ENCODE measurements around the gene MAEA.

The MAEA gene

DNA sequence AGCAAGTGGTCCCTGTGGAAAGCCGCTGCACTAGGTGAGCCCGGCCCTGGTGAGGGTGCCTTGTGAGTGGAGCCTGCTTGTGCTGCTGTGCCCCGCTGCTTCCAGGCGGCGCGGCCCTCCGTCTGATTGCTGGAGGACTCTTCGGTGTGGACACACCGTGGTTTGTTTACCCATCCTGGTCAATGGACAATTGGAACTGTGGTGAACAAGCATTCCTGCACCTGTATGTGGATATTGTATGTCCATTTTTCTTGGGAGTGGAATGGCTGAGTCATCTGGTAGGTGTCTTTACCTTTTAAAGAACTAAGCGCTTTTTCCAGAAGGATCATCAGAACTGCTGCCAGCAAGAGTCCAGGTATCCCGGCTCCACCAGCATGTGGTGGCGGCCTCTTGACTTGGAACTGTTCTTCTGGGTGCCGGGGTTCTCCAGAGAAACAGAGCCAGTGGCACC is 15.6 kb downstream of the MAEA start:
- no peak for DNase-seq

DNA sequence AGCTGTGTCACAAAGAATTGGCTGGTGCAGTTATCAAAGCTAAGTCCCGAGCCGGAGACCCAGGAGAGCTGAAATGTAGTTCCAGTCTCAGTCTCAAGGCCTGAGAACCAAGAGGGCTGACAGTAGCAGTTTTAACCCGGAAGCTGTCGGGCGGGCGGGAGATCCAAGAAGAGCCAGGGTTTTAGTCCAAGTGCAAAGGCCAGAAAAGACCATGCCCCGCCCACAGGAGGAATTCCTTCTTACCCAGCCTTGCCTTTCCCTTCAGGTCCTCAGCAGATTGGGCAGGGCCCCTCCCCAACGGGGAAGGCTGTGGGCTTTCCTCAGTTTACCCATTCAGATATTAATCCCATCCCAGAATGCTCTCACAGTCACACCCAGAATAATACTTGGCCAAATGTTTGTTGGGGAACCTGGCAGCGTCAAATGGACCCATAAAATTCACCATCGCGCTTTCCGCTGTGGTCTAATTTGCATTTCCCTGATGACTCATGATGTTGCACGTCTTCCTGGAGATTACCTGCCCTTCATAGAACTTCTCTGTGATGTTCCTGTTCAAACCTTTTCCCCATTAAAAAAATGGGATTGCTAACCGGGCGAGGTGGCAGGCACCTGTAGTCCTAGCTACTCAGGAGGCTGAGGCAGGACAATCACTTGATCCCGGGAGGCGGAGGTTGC is 16.2 kb downstream of the MAEA start:
- DNase-seq = peak; percentile 36

DNA sequence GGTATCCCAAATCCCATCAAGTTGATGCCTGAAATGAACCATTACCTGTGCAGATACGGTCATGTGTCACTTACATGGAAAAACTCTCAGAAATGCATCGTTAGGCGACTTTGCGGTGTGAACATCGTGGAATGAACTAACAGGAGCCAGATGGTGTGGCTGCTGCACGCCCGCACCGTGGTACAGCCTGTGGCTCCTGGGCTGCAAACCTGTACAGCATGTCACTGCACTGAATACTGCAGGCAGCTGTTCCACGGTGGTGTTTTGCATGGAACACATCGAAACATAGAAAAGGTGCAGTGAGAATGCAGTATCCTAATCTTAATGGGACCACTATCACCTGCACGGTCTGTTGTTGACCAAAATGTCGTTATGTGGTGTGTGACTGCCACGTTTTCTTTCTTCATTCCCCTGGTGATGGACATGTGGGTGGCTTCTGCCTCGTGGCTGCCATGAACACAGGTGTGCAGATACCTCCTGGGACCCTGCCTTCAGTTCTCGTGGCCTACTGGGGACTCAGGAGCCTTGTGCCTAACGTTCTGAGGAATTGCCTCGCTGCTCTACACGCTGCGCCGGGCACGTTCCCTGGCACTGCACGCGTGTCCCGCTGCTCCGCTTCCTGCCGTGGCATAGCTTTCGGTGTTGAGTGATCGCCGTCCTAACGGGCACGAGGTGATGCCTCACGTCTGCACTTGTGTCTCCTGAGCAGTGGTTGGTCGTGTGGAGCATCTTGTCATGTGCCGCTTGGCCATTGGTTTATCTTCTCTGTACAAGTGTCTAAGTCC is 18.5 kb downstream of the MAEA start:
- no peak for DNase-seq

DNA sequence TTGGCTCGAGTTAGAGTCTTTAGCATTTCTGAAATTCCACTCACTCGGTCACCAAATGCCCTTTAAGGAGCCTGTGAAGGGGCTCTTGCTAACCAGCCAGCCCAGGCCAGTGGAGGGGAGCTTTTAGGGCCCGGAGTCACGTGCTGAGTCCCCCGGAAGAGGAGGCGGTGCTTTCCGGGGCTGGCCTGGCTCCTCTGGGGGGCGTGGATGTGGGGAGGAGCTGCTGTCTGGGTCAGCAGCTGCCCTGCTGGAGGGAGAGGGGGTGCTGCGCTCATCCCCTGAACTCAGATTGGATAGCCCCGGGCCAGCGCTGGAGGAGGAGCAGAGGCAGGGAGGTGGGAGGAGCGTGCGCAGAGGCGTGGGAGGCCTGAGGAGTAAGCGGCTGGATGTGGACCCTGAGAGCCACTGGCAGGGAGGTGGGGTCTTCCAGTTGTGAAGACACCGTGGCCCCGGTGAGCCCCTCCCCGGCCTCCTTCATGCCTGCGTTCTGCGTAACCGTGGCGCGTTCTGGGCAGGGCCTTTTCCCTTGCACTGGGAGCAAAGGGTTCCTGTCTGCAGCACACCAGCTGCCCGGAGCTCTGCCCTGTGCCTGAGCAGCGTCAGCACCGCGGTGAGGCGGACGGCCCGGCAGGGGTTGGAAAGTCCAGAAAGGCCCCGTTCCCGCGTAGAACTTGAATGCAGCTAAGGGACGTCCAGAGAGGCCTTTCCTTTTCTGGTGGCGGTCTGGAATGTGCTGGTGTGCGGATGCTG is 19.7 kb downstream of the MAEA start:
- DNase-seq = peak; percentile 68

DNA sequence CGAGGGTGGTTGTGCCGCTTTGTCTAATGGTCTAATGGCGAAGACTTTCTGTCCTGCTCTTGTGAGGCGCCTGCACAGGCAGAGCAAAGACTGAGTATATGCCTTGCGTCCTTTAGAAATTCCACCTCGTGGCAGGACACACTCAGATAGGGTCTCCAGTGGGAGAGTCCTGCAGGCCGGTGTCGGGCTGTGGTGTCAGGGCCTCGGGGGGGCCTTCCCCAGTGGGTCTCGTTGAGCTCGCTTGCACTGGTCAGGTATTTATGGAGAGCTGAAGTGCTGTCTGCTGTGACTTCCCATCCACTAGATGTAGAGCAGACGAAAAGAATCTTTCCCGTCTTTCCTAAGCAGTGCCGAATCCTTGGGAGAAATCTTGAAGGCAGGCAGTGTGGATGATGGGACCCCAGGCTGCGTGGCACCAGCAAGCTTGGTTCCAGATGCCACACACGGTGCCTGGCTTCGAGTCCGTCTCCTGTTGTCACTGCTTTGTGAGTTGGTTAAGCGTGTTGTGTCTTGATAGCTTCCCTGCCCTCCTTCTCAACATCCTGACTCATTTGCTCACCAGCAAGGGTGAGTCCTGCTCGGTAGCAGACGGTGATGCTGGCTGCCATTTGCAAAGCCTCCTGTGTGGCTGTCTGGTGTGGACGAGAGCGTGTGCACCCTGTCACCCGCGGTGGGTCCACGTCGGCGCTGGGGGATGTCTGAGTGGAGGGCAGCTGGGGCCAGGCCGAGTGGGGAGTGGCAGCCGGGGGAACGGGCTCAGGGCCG is 20.5 kb downstream of the MAEA start:
- DNase-seq = no peak

DNA sequence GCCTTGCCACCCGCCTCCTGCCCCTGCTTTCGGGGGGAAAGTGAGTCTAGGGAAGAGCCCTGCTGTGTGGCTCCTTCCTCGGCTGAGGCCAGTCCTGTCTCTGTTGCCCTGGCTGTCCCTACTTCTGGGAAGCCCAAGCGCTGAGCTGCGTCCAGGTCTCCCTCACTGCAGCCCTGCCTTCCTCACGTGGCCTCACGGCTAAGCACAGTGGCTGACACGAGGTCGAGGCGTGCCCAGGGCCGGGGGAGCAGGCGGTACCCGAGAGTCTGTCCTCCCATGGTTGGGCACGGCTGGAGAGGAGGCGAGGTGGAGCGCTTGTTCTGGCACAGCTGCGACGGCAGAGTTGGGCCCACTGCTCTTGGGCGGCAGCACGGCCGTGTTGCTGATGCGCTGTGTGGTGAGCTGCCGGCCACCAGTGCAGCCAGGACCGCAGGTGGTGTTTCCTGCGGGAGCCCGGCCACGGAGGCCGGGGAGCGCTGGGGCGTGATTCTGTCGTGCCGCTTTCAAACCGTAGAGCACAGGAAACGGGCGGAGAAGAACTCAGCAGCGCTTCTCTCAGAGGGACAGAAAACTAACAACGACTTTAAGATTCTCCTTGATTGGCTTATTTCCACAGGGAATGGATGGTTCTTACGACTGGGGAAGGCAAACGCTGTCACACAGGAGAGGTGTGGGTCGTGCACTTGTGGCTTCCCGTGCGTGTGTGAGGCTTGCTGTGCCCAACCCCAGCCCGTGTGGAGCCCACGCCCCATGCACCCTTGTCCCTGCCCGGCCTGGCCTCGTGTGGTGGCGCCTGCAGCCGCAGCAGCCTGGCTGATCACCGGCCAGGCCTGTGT is 21.3 kb downstream of the MAEA start:
- DNase-seq = peak; percentile 27

DNA sequence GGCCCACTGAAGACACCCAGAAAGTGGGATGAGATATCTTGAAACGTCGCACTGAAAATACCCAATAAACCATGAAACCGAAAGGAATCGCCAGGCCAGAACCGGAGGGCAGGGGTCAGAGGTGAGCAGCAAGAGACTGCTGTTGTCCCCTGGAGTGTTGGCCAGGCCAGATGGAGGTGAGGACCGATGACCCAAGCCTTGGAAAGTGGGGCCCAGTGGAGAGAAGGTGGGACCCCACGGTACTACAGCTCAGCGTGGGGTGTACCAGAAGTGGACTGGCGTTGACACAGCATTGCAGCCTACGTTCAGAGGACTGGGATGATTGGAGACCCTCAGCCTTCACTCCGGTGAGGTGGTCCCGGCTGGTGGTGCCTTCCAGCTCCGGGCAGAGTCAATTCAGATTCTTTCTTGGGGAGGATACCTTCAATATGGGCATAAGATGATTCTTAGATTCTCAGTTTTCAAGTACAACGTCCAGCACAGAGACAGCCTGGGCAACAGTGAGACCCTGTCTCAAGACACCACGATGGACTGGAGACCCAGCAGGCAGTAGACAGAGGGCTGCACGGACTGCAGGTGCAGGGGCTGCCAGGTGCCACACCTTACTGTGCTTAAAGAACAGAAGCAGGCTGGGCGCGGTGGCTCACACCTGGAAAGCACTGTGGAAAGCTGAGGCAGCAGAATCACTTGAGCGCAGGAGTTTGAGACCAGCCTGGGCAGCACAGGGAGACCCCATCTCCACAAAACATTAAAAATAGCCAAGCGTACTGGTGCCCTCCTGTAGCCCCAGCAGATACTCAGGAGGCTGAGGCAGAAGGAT is 23.3 kb downstream of the MAEA start:
- DNase-seq = no peak

DNA sequence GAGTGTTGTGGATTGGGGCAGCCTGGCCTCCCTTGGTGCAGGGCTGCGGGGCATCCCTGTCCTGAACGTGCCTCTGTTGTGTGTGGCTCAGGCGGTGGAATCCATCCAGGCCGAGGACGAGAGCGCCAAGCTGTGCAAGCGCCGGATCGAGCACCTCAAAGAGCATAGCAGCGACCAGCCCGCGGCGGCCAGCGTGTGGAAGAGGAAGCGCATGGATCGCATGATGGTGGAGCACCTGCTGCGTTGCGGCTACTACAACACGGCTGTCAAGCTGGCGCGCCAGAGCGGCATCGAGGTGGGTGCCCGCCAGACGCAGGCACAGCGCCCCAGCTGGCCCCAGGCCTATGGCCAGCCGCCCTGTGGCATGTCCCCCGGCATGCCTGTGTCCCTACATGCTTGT is 25.6 kb downstream of the MAEA start:
- DNase-seq = no peak

DNA sequence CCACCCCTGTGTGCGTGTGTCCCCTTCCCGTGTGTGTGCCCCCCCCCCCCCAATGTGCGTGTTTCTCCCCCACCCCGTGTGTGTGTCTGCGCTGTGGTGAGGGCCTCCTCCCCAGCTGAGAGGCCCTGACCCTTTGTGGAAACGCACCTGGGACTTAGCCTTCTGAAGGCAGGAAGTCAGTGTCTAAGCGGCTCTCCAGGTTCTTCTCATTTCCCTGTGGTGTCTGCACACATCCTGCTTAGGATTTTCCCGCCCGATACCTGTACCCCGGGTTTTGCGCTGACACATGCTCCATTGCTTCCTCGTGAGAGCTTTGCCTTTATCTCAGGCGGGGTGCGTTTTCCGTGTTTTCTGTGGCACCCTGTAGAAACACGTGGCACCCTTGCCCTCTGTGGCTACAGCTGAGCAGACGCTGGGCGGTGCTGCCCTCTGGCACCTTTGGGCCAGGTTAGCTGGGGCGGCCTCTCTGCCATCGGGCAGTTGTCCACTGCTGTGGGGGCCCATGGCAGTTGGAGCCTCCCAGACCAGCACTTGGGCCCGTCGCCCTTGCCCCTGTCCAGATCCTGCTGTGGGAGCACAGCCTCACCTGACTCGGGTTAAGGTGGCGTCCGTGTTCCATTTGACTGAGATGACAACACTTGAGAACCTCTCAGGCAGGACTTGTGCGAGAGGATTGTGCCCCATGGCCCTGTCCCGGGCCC is 26.3 kb downstream of the MAEA start:
- no peak for DNase-seq

DNA sequence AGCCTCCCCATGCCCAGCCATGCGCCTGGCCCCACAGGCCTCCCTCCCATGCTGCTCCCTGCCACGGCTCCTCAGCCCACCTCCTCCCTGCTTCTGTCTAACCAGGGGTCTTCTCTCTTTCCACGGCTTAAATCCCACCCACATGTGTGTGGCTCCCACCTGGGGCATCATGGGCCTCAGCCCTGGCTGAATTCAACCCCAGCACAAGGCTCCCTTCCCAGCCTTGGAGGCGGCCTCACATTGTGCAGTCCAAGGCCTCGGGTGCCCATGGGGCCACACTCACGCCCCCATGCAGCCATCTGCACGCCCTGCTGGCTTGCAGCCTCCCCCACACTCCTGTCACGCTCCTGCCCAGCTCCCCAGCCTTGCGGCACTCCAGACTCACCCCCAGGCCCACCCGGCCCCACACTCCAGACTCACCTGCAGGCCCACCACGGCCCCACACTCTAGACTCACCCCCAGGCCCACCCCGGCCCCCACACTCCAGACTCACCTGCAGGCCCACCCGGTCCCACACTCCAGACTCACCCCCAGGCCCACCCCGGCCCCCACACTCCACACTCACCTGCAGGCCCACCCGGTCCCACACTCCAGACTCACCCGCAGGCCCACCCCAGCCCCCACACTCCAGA is 27.0 kb downstream of the MAEA start:
- DNase-seq = no peak

DNA sequence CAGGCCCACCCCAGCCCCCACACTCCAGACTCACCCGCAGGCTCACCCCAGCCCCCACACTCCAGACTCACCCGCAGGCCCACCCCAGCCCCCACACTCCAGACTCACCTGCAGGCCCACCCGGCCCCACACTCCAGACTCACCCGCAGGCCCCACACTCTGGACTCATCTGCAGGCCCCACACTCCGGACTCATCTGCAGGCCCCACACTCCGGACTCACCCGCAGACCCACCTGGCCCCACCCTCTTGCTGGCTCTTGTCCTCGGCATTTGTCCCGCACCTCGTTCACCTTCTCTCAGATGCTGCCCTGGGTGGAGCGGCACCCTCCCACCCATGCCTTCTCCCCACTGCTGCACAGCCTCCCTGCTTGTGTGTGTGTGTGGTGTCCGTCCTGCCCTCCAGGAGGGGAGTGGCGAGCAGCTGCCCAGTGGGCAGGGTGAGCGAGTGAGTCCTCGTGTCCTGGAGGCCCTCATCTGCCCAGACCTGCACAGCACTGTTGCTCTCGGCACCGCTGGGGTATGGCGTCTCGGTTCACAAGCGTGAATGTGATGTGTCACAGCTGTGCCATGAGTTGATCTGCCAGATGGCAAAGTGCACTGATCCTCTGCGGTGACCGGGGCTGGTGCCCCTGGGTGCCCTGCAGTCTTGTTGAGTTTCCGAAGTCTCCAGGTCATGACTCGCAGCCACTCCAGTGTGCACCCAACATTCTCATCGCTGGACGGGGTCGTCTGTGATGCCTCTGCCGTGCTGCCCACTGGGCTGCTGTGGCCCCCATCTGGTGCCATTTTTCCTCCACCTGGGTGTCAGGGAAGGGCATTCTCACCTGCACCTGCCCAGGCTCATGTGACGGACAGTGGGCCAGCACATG is 27.7 kb downstream of the MAEA start:
- no peak for DNase-seq

DNA sequence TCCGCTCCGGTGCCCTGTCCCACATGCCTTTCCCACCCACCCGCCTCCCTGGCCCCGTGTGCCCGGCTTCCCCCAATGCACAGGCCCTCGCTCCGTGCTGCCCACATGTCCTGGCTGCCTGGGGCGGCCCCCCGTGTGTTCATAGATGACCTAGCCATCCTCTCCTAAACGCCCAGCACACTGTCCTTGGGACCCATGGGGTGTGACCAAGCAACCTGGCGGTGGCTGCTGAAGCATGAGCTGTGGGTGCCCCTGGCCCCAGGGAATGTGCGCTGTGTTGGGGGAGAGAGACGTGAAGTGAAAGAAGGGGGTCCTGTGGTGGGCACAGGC is 28.3 kb downstream of the MAEA start:
- DNase-seq = no peak

DNA sequence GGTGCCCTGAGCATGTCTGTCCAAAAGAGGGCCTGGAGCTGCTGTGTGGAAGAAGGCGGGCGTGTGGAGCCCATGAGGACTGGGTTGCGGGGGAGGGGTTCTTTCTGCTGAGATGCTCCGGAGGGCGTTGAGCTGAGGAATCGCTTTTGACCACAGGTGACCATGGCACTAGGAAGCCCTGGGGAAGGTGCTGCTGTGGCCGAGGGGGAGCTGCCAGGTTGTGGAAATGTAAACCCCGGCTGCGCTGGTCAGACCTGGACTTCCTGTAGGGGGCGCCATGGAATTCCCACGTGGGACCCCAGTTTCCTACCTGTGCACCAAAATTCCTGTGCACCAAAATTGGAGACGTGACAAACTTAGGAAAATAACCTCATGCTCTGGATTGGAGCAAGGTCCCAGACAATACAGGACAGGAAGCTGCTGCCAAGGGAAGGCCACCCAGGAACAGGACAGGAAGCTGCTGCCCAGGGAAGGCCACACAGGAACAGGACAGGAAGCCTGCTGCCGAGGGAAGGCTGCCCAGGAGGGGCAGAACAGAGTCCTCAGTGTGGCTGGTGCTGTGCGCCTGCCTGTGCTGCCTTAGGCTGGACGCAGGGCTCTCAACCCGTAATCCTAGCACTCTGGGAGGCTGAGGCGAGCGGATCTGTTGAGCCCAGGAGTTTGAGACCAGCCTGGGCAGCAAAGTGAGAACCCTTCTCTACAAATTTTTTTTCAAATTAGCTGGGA is 29.0 kb downstream of the MAEA start:
- peak; percentile 34 for DNase-seq

DNA sequence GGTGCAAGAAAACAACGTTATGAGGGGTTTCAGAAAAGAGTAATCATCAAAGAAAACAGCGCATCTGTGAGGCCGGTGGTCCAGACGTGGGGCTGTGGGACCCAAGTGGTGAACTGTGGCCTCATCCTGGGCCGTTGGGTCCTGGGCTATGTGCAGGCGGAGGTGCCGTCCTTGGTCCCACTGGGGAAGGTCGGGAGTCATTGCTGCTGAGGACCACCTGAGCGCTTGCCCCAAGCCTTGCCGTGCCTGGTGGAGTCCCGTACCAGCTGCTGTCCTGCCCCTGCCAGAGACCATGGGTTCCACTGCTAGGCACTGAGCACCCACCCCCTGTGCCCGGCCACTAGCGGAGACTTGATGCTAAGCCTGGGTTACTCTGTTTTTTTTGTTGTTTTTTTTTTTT is 31.8 kb downstream of the MAEA start:
- DNase-seq = no peak

DNA sequence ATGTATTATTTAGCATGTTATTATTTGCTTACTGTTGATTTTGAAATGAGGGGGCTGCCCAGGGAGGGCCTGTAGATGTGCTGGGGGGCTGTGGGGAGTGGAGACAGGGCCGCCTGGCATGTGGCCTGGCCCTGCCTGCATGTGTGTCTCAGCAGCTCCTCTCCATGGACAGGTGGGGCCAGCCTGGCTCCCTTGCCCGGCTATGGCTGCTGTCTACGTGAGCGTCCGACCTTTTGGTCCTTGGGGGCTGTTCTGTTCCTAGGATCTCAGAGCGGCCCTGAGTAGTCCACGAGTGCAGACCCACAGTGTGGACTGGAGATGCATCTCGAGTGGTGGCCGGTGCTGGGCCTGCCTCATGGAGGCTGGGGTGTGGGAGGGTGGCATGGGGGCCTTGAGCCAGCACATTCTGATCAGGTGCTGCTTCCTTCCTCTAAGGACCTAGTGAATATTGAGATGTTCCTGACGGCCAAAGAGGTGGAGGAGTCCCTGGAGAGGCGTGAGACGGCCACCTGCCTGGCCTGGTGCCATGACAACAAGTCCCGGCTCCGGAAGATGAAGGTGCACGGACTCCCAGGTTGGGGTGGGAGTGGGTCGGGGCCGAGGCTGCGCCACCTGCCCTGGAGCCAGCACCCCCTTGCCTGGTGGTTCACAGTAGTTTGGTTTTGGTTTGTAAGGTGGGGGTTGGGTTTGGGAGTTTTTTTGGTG is 32.4 kb downstream of the MAEA start:
- no peak for DNase-seq

DNA sequence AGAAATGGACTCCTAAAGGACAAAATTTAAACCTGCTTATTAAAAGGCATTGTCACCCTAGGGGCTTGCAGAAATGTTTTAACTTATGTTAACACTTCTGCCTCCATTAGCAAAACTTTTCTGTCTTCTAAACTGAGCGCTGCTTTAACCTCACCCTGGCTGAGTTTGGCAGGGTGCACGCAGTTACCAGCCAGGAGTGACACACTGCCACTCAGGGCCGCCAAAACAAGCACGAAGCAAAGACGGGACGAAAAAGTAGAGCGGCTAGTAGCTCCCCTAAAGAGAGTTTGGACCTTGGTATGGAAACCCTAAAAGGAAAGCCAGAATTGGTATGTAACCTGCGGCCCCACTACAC is 33.6 kb downstream of the MAEA start:
- no peak for DNase-seq

DNA sequence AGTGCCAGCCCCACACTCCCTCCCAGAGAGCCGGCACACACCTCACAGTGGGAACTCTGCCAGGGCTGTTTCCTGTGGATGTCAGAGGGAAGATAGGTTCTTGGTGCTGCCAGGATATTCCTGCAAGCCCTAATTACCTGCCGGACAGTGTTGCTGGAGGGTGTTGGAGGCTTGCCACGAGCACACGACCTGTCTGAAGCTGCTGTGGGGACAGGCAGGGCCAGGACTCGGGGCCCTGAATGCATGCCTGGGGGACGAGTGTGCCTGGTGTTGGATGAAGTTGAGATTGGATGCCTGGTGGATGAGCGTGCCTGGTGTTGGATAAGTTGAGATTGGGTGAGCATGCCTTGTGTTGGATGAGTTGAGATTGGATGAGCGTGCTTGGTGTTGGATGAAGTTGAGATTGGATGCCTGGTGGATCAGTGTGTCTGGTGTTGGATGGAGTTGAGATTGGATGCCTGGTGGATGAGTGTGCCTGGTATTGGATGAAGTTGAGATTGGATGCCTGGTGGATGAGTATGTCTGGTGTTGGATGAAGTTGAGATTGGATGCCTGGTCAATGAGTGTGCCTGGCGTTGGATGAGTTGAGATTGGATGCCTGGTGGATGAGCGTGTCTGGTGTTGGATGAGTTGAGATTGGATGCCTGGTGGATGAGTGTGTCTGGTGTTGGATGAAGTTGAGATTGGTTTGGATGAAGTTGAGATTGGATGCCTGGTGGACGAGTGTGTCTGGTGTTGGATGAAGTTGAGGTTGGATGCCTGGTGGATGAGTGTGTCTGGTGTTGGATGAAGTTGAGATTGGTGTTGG is 34.1 kb downstream of the MAEA start:
- DNase-seq = no peak

All from CD4-positive, alpha-beta T cell treated with Interleukin-17A for 1 hour (primary cell).